HEK293T (cell line): ENCODE data around the gene MGAT4C.

ENCODE experiments used
- ARNT ChIP-seq: fragments of 450-650 bp; IDR thresholded peaks from 2 replicates; pipeline ENCODE4 v1.6.1; 2017; ENCODE audit warnings: mild to moderate bottlenecking
- BHLHE40 ChIP-seq: fragments of 450-650 bp; IDR thresholded peaks from 2 replicates; pipeline ENCODE4 v1.6.1; 2016; ENCODE audit warnings: mild to moderate bottlenecking, moderate library complexity, borderline replicate concordance
- FOXA1 ChIP-seq: fragments of 450-650 bp; IDR thresholded peaks from 2 replicates; pipeline ENCODE4 v1.6.1; 2016; ENCODE audit warnings: mild to moderate bottlenecking
- FOXM1 ChIP-seq: fragments of 450-650 bp; IDR thresholded peaks from 2 replicates; pipeline ENCODE4 v1.6.1; 2017; ENCODE audit warnings: mild to moderate bottlenecking, borderline replicate concordance
- LEF1 ChIP-seq: fragments of 450-650 bp; IDR thresholded peaks from 2 replicates; pipeline ENCODE4 v1.6.1; 2017; ENCODE audit warnings: mild to moderate bottlenecking, borderline replicate concordance
- PKNOX1 ChIP-seq: fragments of 450-650 bp; IDR thresholded peaks from 2 replicates; pipeline ENCODE4 v1.6.1; 2016
- SP1 ChIP-seq: fragments of 450-650 bp; IDR thresholded peaks from 2 replicates; pipeline ENCODE4 v1.6.1; 2017
- SUZ12 ChIP-seq: fragments of 450-650 bp; IDR thresholded peaks from 2 replicates; pipeline ENCODE4 v1.6.1; 2016; ENCODE audit warnings: mild to moderate bottlenecking
- ZNF384 ChIP-seq: fragments of 450-650 bp; IDR thresholded peaks from 2 replicates; pipeline ENCODE4 v1.6.1; 2016

GRCh38 chr12:86293682-86294240 is 37.6 kb upstream of the MGAT4C start:
- no peak for TF ChIP-seq SUZ12
- no peak for TF ChIP-seq ZNF384
- no peak for TF ChIP-seq FOXA1
- TF ChIP-seq ARNT, result no peak
- no peak for TF ChIP-seq LEF1
- no peak for TF ChIP-seq BHLHE40
- no peak for TF ChIP-seq PKNOX1
- no peak for TF ChIP-seq FOXM1
- no peak for TF ChIP-seq SP1
